ENCODE data around the gene PLA2R1.

- TF ChIP-seq, protein P1, sequence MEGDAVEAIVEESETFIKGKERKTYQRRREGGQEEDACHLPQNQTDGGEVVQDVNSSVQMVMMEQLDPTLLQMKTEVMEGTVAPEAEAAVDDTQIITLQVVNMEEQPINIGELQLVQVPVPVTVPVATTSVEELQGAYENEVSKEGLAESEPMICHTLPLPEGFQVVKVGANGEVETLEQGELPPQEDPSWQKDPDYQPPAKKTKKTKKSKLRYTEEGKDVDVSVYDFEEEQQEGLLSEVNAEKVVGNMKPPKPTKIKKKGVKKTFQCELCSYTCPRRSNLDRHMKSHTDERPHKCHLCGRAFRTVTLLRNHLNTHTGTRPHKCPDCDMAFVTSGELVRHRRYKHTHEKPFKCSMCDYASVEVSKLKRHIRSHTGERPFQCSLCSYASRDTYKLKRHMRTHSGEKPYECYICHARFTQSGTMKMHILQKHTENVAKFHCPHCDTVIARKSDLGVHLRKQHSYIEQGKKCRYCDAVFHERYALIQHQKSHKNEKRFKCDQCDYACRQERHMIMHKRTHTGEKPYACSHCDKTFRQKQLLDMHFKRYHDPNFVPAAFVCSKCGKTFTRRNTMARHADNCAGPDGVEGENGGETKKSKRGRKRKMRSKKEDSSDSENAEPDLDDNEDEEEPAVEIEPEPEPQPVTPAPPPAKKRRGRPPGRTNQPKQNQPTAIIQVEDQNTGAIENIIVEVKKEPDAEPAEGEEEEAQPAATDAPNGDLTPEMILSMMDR (IDR thresholded peaks at IDR 0.05): no peak
- no peak for TF ChIP-seq POLR2A (IDR thresholded peaks at IDR 0.05)
These were observed 33.2 kb downstream of the PLA2R1 start for GRCh38 chr2:160029270-160029628.

All from ovary (tissue), 3 donors.